Thyroid gland (tissue), 4 donors: ENCODE data around the gene CCDC192. TPM values are rescaled to one million over a fixed set of nuclear protein-coding genes. Genes with fewer than 3 reads are reported as not detected.

Experiments used
- DNase-seq, 2 donors: peaks; one replicate each; pipeline ENCODE4 v3.0.0-alpha.2; 2019
- H3K27ac ChIP-seq, 3 donors: fragments of 200-600 bp; sonication (generic); 1 replicate in 2 of 3; 2 replicates in 1 of 3; pipeline ENCODE4 v1.5.1; 2016 to 2019; ENCODE audit warnings: mild to moderate bottlenecking in 1 of 3, moderate library complexity in 1 of 3
- H3K27me3 ChIP-seq: fragments of 200-600 bp; sonication (generic); one replicate; pipeline ENCODE4 v1.5.1; 2019
- H3K36me3 ChIP-seq, 2 donors: fragments of 200-600 bp; sonication (generic); one replicate each; pipeline ENCODE4 v1.5.1; 2016 to 2019
- H3K4me1 ChIP-seq, 2 donors: fragments of 200-600 bp; sonication (generic); one replicate each; pipeline ENCODE4 v1.5.1; 2017 to 2019
- H3K4me3 ChIP-seq, 3 donors: fragments of 200-600 bp; sonication (generic); replicated peaks in 1 of 3; 1 replicate in 2 of 3; 2 replicates in 1 of 3; pipeline ENCODE4 v1.5.1; 2016; ENCODE audit warnings: mild to moderate bottlenecking in 1 of 3
- H3K9me3 ChIP-seq: fragments of 200-600 bp; sonication (generic); one replicate; pipeline ENCODE4 v1.5.1; 2017
- POLR2A ChIP-seq, 2 donors: fragments of 450-650 bp; IDR thresholded peaks; one replicate each; pipeline ENCODE4 v1.6.1; 2017; ENCODE audit warnings: antibody characterized with exemption in 2 of 2, mild to moderate bottlenecking in 2 of 2, moderate library complexity in 1 of 2
- WGBS, 2 donors: methylation state at CpG; one replicate each; pipeline ENCODE4 v1.1.5; 2017; 5-methylcytosine and 5-hydroxymethylcytosine counted together
- intact Hi-C: fragments of 100-400 bp; cut with DNase I; formaldehyde crosslinking; loops from one replicate; pipeline ENCODE4 v1.15.1; 2023
- total RNA-seq, 4 donors: library from RNA; depleted of rRNA; stranded (reverse); fragments of >200 nt; gene quantifications; one replicate each; pipeline ENCODE4 v1.2.3, GENCODE V29; 2016
- TF ChIP-seq, protein P1 (sequence below), 6 experiments: fragments of 200-600 bp in 3 of 6; fragments of 450-650 bp in 3 of 6; sonication (generic) in 3 of 6; IDR thresholded peaks; one replicate each; pipeline ENCODE4 v1.5.1; 2016 to 2019; ENCODE audit warnings: antibody characterized with exemption in 6 of 6, mild to moderate bottlenecking in 2 of 6, inconsistent platforms in 1 of 6, moderate library complexity in 1 of 6

CCDC192 gene
- total RNA-seq, 4 donors from 2014 or later: 1.3 TPM; not detected in 3

DNA sequence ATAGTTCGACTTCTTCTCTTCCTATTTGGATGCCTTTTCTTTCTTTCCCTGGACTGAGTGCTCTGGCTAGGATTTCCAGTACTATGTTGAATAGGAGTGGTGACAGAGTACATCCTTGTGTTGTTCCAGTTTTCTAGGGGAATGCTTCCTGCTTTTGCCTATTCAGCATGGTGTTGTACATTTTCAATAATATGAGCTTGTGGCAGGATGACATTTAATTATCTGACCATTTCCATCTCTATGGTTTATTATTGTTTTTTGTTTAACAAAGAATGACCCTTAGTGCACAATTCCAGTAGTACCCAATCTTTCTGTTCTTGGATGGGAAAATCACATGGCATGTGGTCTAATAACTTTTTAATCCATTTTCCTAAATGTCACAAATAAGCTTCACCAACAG lies 244.8 kb downstream of the CCDC192 start:
- intact Hi-C loops: no loop called here
- Histone ChIP-seq H3K27me3 (no peaks in the 10 kb centered on the region), H3K9me3 (no peaks in the 10 kb centered on the region), H3K27ac (no peak overlapping the region), H3K4me1 (no peaks in the 10 kb centered on the region), H3K36me3 (no peaks in the 10 kb centered on the region), H3K4me3 (no peak overlapping the region)
- WGBS, 2 donors: 85 to 91% methylated on average over 1 of the region's 1 CpG
- no peak for TF ChIP-seq POLR2A (IDR thresholded peaks at IDR 0.05)
- TF ChIP-seq, protein P1, sequence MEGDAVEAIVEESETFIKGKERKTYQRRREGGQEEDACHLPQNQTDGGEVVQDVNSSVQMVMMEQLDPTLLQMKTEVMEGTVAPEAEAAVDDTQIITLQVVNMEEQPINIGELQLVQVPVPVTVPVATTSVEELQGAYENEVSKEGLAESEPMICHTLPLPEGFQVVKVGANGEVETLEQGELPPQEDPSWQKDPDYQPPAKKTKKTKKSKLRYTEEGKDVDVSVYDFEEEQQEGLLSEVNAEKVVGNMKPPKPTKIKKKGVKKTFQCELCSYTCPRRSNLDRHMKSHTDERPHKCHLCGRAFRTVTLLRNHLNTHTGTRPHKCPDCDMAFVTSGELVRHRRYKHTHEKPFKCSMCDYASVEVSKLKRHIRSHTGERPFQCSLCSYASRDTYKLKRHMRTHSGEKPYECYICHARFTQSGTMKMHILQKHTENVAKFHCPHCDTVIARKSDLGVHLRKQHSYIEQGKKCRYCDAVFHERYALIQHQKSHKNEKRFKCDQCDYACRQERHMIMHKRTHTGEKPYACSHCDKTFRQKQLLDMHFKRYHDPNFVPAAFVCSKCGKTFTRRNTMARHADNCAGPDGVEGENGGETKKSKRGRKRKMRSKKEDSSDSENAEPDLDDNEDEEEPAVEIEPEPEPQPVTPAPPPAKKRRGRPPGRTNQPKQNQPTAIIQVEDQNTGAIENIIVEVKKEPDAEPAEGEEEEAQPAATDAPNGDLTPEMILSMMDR (IDR thresholded peaks at IDR 0.05): no peak
- no peak for DNase-seq

DNA sequence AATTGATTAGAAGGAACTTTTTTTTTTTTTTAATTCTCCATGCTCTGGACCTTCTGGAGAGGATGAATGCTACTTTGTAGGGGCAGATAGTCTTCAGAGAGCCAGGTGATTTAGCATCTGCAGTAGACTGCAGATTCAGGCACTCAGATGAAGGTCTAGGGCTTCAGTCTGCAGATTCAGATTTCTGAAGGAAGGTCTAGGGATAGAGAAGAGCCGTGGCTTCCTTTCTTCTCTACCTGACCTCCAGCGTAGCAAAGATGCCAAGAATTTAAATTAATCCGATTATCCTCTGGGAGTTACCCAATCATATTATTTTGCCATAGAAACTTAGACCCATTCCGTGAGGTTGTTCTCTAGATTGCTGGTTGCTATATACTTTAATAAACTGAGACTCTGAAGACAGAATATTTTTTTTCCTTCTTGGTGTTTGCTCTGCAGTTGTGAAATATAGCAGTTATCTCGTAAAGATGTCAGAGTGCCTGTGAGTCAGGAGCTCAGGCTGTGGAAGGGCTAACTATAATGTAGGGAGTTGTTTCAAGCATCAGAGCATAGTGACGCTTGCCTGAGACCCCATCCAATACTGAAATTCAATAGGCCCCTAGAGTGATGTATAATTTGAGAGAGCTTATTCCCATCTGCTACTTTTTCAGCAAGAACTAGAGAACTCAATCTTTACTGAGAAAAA lies 247.7 kb downstream of the CCDC192 start:
- H3K27ac ChIP-seq: no peak overlapping the region
- no peaks in the 10 kb centered on the region for H3K27me3 ChIP-seq
- no peaks in the 10 kb centered on the region for H3K36me3 ChIP-seq
- H3K4me3 ChIP-seq: no peak overlapping the region
- WGBS, 2 donors: 91 to 93% methylated on average over 6 of the region's 6 CpGs
- TF ChIP-seq, protein P1 (IDR thresholded peaks at IDR 0.05): no peak
- no peak for TF ChIP-seq POLR2A (IDR thresholded peaks at IDR 0.05)
- intact Hi-C loops: no loop called here
- no peaks in the 10 kb centered on the region for H3K9me3 ChIP-seq
- no peaks in the 10 kb centered on the region for H3K4me1 ChIP-seq
- no peak for DNase-seq

DNA sequence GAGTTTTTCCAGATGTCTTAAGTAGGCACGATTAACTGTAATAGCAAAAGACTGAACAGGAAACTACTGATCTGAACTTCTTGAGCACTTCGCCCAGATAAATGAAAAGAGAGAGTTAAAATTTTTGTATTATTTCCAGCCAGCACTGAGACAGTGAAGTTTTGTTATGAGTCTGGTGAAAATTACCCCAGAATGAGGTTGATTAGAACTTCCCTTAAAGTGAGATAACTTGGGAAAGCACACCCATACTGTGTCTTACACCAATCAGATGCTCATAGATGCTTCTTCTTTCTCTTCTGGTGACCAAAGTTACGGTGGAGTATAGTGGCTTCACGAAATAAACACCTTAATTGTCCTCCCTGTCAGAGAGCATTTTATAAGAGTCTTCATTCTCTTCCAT lies 248.6 kb downstream of the CCDC192 start:
- DNase-seq: no peak
- H3K4me3 ChIP-seq: no peak overlapping the region
- H3K9me3 ChIP-seq: no peaks in the 10 kb centered on the region
- 91% methylated on average over 4 of the region's 4 CpGs for WGBS, 2 donors
- no peaks in the 10 kb centered on the region for H3K36me3 ChIP-seq
- no peaks in the 10 kb centered on the region for H3K4me1 ChIP-seq
- H3K27ac ChIP-seq: no peak overlapping the region
- intact Hi-C loops: no loop called here
- TF ChIP-seq, protein P1 (IDR thresholded peaks at IDR 0.05): no peak
- no peak for TF ChIP-seq POLR2A (IDR thresholded peaks at IDR 0.05)
- no peaks in the 10 kb centered on the region for H3K27me3 ChIP-seq

DNA sequence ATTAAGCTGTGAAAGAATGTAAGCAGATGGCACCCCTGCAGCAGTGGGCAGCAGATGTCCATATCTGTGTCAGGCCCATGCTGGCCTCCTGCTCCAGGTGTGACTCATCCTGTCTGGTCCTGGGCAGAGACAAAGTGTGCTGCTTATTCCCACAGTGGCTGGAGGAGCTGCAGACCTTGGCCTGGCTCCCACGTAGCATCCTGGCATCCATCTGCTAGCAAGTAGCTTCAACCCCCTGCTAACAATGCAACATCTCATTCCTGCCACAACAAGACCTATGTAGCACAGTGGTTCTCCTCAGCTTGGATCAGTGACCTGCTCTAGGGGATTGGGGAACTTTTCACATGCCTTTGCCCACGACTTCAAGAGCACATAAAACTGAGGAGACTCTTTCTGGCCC lies 254.0 kb downstream of the CCDC192 start:
- no peaks in the 10 kb centered on the region for H3K27me3 ChIP-seq
- intact Hi-C loops: no loop called here
- H3K36me3 ChIP-seq: no peaks in the 10 kb centered on the region
- no peaks in the 10 kb centered on the region for H3K9me3 ChIP-seq
- no peak overlapping the region for H3K27ac ChIP-seq
- H3K4me1 ChIP-seq: peaks cover 0 to 10% of the 10 kb centered on the region in 2 donors
- H3K4me3 ChIP-seq: no peak overlapping the region
- no peak for DNase-seq
- TF ChIP-seq POLR2A (IDR thresholded peaks at IDR 0.05): no peak
- TF ChIP-seq, protein P1 (IDR thresholded peaks at IDR 0.05): no peak
- WGBS, 2 donors: 35 to 92% methylated on average over 2 of the region's 2 CpGs

DNA sequence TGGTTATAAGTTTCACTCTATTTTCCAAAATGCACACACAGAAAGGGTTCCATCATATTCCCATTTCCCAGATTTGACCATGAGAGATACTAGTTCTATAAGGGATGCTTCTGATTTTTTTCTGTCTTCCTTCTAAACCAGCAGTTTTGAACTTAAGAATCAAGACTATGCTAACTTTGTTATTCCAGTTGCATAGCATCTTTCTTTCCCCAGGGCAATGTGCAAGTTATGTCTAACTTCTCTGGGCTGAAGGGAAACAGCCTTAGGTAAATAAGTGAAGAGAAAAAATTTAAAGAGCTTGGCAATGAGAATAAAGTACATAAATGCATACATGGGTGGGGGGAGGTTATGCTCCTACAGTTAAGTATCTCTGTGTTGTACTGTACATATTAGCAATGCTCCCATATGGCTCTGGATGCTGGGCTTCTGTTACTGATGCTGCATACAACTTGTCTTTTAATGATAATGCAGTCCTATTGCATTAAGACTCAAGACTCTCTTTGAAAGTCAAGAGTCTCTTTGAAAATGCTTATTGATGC lies 254.6 kb downstream of the CCDC192 start:
- TF ChIP-seq, protein P1 (IDR thresholded peaks at IDR 0.05): no peak
- no peak for TF ChIP-seq POLR2A (IDR thresholded peaks at IDR 0.05)
- H3K27ac ChIP-seq: no peak overlapping the region
- no peak for DNase-seq
- H3K4me1 ChIP-seq: peaks cover 0 to 10% of the 10 kb centered on the region in 2 donors
- intact Hi-C loops: no loop called here
- H3K36me3 ChIP-seq: no peaks in the 10 kb centered on the region
- no peak overlapping the region for H3K4me3 ChIP-seq
- H3K9me3 ChIP-seq: no peaks in the 10 kb centered on the region
- no peaks in the 10 kb centered on the region for H3K27me3 ChIP-seq
